OCI-LY7 (cell line): Measurements from ENCODE around the gene FAM227B. TPM values are rescaled to one million over a fixed set of nuclear protein-coding genes. Genes with fewer than 3 reads are reported as not detected.

Experiments
- BruUV-seq: library from RNA; stranded (reverse); fragments of 400-500 nt; replicated peaks from 2 replicates; lab custom pipeline; 2021; lab: Mats Ljungman, UMichigan
- CTCF ChIA-PET: fragments of 300-600 bp; sonication (Branson Sonifier 250); formaldehyde crosslinking; loops from one replicate; lab custom pipeline; 2022; ENCODE audit warnings: antibody characterized with exemption; ENCODE audit not compliant: unreplicated experiment; lab: Charles Lee
- POLR2A ChIA-PET: fragments of 300-600 bp; sonication (Branson Sonifier 250); formaldehyde crosslinking; loops from one replicate; lab custom pipeline; 2022; ENCODE audit warnings: antibody characterized with exemption; lab: Charles Lee
- DNase-seq: peaks from one replicate; pipeline ENCODE4 v3.0.0-alpha.2; 2015; ENCODE audit warnings: low spot score
- H2AFZ ChIP-seq: fragments of 200-600 bp; sonication (generic), shearing (Covaris generic); 2 replicates; pipeline ENCODE4 v1.6.1; 2014; ENCODE audit warnings: mild to moderate bottlenecking, antibody characterized with exemption, low read length, moderate library complexity
- H3K27ac ChIP-seq: fragments of 200-600 bp; sonication (generic); 2 replicates; pipeline ENCODE4 v1.5.1; 2014; ENCODE audit warnings: mixed run types, low read depth, mild to moderate bottlenecking, moderate library complexity, low read length, inconsistent platforms; ENCODE audit not compliant: poor library complexity, severe bottlenecking
- H3K36me3 ChIP-seq: fragments of 200-600 bp; sonication (generic); 2 replicates; pipeline ENCODE4 v1.6.1; 2014; ENCODE audit warnings: mild to moderate bottlenecking, antibody characterized with exemption, low read length, moderate library complexity, mixed read lengths; ENCODE audit not compliant: insufficient read depth
- H3K4me1 ChIP-seq: fragments of 200-600 bp; sonication (generic); 2 replicates; pipeline ENCODE4 v1.5.1; 2014; ENCODE audit warnings: mild to moderate bottlenecking, low read length; ENCODE audit not compliant: insufficient read depth, poor library complexity, severe bottlenecking
- H3K4me2 ChIP-seq: fragments of 200-600 bp; sonication (generic); 2 replicates; pipeline ENCODE4 v1.6.1; 2014; ENCODE audit warnings: mild to moderate bottlenecking, low read length
- H3K4me3 ChIP-seq: fragments of 200-600 bp; sonication (generic); 2 replicates; pipeline ENCODE4 v1.5.1; 2014; ENCODE audit warnings: mild to moderate bottlenecking, low read depth, low read length; ENCODE audit not compliant: poor library complexity, severe bottlenecking
- H3K79me2 ChIP-seq: fragments of 200-600 bp; sonication (generic); 2 replicates; pipeline ENCODE4 v1.6.1; 2016; ENCODE audit warnings: low read depth, mild to moderate bottlenecking, low read length, moderate library complexity, mixed read lengths; ENCODE audit not compliant: insufficient read depth
- H3K9me2 ChIP-seq: fragments of 200-600 bp; sonication (generic); 2 replicates; pipeline ENCODE4 v1.6.1; 2016; ENCODE audit warnings: mild to moderate bottlenecking, low read length, mixed read lengths; ENCODE audit not compliant: insufficient read depth
- H3K9me3 ChIP-seq: fragments of 200-600 bp; sonication (generic); 2 replicates; pipeline ENCODE4 v1.6.1; 2014; ENCODE audit warnings: mild to moderate bottlenecking, mixed run types, low read length, mixed read lengths
- H4K20me1 ChIP-seq: fragments of 200-600 bp; sonication (generic); 2 replicates; pipeline ENCODE4 v1.6.1; 2014; ENCODE audit warnings: mild to moderate bottlenecking, antibody characterized with exemption, low read length, moderate library complexity, mixed read lengths; ENCODE audit not compliant: insufficient read depth
- CTCF ChIP-seq: fragments of 200-600 bp; sonication (generic); conservative IDR thresholded peaks from 2 replicates; pipeline ENCODE4 v1.5.1; 2014; ENCODE audit warnings: mild to moderate bottlenecking, antibody characterized with exemption, low read length, moderate library complexity, mixed read lengths
- EZH2phosphoT487 ChIP-seq: fragments of 200-600 bp; sonication (generic); IDR thresholded peaks from 2 replicates; pipeline ENCODE4 v1.6.1; 2018; ENCODE audit warnings: low read depth, borderline replicate concordance, mild to moderate bottlenecking, mixed run types, antibody characterized with exemption, low read length, moderate library complexity, mixed read lengths
- intact Hi-C: fragments of 100-400 bp; cut with micrococcal nuclease; formaldehyde crosslinking; loops from one replicate; pipeline ENCODE4 v1.10.0; 2022; ENCODE audit not compliant: unreplicated experiment
- total RNA-seq, 2 experiments: library from RNA; depleted of rRNA in 1 of 2; stranded (reverse); fragments of >200 nt in 1 of 2; shearing (Covaris generic) in 1 of 2; gene quantifications; 2 replicates each; pipeline ENCODE4 v1.2.3, GENCODE V29; 2014 to 2022

The FAM227B gene
- total RNA-seq, 2 experiments from 2014 or later: 2.9 to 6.2 TPM

DNA sequence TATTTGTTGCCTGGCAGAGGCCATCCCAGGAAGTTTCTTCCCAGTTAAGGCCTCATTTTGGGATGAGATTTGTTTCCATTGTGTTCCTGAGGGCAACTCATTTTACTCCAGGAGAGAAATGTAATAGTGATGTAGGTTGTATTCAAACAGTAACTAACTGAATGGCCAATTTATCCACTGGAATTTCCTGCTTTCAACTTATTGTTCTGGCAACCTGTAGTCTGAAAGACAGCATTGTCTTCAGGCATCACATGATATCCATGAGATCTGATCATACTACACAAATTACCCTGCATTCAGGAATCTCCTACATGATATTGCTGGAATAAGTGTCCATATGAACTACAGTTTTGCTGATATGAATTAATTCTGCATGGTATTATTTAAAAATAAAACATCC, 277.1 kb downstream of the FAM227B start:
- Histone ChIP-seq H3K9me3 (peaks cover 4% of the 10 kb centered on the region; the same call in 1 of the 2 replicates), H3K4me3 (no peak overlapping the region), H2AFZ (no peak overlapping the region), H3K4me2 (no peak overlapping the region), H3K79me2 (no peaks in the 10 kb centered on the region), H3K27ac (no peak overlapping the region), H3K9me2 (no peaks in the 10 kb centered on the region), H4K20me1 (no peaks in the 10 kb centered on the region), H3K4me1 (no peaks in the 10 kb centered on the region), H3K36me3 (no peaks in the 10 kb centered on the region)
- no peak for DNase-seq
- intact Hi-C loops: no loop called here
- BruUV-seq: no TSS peak
- TF ChIP-seq CTCF: no peak
- TF ChIP-seq EZH2phosphoT487: no peak
- ChIA-PET POLR2A (no interaction called here), CTCF (no interaction called here)

GRCh38 chr15:49339656-49340055, 281.0 kb downstream of the FAM227B start:
- Histone ChIP-seq H4K20me1 (no peaks in the 10 kb centered on the region), H3K4me3 (no peak overlapping the region), H3K9me3 (peaks cover 4% of the 10 kb centered on the region; the same call in 1 of the 2 replicates), H3K4me2 (no peak overlapping the region), H3K9me2 (no peaks in the 10 kb centered on the region), H2AFZ (no peak overlapping the region), H3K79me2 (no peaks in the 10 kb centered on the region), H3K4me1 (no peaks in the 10 kb centered on the region), H3K36me3 (no peaks in the 10 kb centered on the region), H3K27ac (no peak overlapping the region)
- no peak for DNase-seq
- TF ChIP-seq EZH2phosphoT487 (no peak), CTCF (no peak)
- CTCF ChIA-PET: no interaction called here
- POLR2A ChIA-PET: interaction anchor here (1.3 kb wide), 1 partner anchor 37 kb away, joined by 4 read pairs; no protein-coding TSS in a partner anchor
- intact Hi-C loops: no loop called here
- BruUV-seq: no TSS peak

DNA sequence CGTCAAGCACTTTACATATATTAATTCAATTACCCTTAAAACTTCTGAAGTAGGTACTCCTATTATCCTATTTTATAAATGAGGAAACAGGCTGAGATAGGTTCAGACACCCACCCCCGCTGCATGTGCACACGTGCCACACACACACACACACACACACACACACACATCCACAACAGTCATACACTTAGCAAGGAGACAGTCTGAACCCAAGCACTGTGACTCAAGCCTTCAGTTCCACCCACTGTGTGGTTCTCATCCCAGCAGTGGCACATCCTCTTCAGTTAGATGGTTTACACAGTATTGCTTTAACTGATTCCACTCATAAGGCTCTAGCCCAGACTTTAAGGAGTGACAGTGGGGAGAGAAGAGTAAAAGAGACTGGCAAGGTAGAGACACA, 288.7 kb downstream of the FAM227B start:
- Histone ChIP-seq H3K4me1 (no peaks in the 10 kb centered on the region), H3K9me2 (no peaks in the 10 kb centered on the region), H3K9me3 (no peaks in the 10 kb centered on the region), H4K20me1 (no peaks in the 10 kb centered on the region), H3K4me3 (no peak overlapping the region), H3K27ac (no peak overlapping the region), H3K79me2 (no peaks in the 10 kb centered on the region), H3K36me3 (no peaks in the 10 kb centered on the region), H3K4me2 (no peak overlapping the region), H2AFZ (no peak overlapping the region)
- no TSS peak for BruUV-seq
- ChIA-PET POLR2A (interaction anchor here (0.6 kb wide), 1 partner anchor 1717 kb away, joined by 4 read pairs; no protein-coding TSS in a partner anchor), CTCF (no interaction called here)
- intact Hi-C loops: no loop called here
- TF ChIP-seq EZH2phosphoT487 (no peak), CTCF (no peak)
- DNase-seq: no peak
